ENCODE data around the gene ATP9B.

GRCh38 chr18:79139206-79139605, 70.0 kb downstream of the ATP9B start:
- TF ChIP-seq EZH2phosphoT487 (IDR thresholded peaks at IDR 0.05; ENCODE audit: insufficient read depth, low read depth) (no peak), EZH2 (IDR thresholded peaks at IDR 0.05; ENCODE audit: insufficient read depth, poor library complexity, severe bottlenecking) (no peak)

Measured in GM23248 (cell line).